Measurements from ENCODE around the gene WDFY4.

DNA sequence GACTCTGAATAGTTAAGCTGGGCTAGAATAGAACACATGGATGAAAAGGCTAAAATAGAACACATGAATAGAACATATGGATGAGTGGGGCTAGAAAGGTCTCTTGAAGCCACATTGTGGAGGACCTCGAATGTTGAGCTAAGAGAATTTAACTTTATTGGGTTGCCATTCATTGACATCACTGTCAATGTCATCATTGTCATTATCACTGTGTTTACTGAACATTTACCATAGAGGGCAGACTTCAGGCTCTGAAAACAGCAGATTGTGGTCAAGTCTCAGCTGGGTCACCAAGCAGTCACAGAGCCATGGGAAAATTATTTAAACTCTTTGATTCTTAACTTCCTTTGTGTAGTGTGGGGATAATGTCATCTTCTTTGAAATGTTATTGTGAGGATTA lies 80.4 kb downstream of the WDFY4 start:
- TF ChIP-seq, protein P1, sequence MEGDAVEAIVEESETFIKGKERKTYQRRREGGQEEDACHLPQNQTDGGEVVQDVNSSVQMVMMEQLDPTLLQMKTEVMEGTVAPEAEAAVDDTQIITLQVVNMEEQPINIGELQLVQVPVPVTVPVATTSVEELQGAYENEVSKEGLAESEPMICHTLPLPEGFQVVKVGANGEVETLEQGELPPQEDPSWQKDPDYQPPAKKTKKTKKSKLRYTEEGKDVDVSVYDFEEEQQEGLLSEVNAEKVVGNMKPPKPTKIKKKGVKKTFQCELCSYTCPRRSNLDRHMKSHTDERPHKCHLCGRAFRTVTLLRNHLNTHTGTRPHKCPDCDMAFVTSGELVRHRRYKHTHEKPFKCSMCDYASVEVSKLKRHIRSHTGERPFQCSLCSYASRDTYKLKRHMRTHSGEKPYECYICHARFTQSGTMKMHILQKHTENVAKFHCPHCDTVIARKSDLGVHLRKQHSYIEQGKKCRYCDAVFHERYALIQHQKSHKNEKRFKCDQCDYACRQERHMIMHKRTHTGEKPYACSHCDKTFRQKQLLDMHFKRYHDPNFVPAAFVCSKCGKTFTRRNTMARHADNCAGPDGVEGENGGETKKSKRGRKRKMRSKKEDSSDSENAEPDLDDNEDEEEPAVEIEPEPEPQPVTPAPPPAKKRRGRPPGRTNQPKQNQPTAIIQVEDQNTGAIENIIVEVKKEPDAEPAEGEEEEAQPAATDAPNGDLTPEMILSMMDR (IDR thresholded peaks at IDR 0.05): no peak
- no peak for TF ChIP-seq POLR2AphosphoS5 (IDR thresholded peaks at IDR 0.05)
- no peak for TF ChIP-seq POLR2A (IDR thresholded peaks at IDR 0.05)
- no peak for TF ChIP-seq EP300 (IDR thresholded peaks at IDR 0.05)
